ENCODE results near the gene EFHC1. TPM values are rescaled to one million over a fixed set of nuclear protein-coding genes. Genes with fewer than 3 reads are reported as not detected.

EFHC1 gene
- total RNA-seq, 1 experiment from 2014 or later, result 11.5 TPM

DNA sequence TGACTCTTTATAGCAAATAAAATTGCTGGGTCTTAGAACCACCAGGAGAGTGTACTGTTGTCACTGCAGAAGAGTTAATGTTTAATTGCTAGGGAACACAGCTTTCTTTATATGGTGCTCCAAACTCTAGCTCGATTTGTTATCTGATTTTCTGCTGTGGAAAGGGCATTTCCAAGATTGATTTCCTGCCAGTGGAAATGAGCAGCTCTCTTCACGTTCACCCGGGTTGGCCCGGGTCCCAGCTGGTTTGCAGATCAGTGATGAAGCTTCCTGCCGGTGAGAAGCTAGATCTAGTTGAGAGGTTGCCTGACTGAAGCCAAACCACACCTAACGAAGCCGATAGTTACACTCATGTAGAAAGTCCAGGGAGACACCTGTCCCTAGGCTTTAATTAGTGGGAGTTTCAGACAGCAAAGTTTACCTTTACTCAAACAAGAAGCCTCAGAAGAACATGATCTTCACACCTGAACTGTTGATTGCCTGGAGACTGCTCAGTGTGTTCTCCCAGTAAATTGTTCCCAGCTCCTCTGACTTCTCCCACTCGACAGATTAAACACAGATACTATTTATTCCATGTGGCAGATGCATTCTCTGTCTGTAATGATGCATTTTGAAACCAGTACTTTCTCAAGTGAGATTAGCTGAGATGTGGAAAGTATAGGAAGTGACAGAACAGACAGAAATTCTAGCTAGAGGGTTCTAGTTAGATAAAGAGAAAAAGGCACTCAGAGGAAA is 30.3 kb upstream of the EFHC1 start:
- no peak for DNase-seq
- no peak overlapping the region for H3K4me3 ChIP-seq (ENCODE audit: insufficient read depth, low read depth, low read length)

DNA sequence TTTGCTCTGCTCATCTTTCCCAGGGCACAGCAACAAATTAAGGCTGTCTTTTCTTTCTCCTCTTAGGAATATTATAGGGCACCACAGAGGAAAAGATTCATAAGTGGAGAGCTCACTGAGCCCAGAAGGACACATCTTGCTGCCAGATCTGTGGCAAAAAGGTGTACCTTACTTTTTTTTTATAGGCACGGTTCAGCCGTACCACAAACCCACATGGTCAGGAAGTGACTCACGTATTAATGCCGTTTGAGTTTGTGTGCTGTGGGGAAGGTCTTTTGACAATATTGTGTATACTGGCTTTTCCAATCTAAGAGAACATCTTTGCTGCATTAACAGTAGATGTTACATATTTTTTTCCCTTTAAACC is 29.8 kb upstream of the EFHC1 start:
- Histone ChIP-seq H3K4me3 (ENCODE audit: insufficient read depth, low read depth, low read length) (no peak overlapping the region), H3K27me3 (ENCODE audit: control insufficient read depth, insufficient read depth, low read length) (no peaks in the 10 kb centered on the region), H3K36me3 (replicated peaks; ENCODE audit: control insufficient read depth, insufficient read depth, low read length) (no peaks in the 10 kb centered on the region)
- no peak for DNase-seq

More for the DNA sequence above, 30.3 kb upstream of the EFHC1 start:
- Histone ChIP-seq H3K36me3 (replicated peaks; ENCODE audit: control insufficient read depth, insufficient read depth, low read length) (no peaks in the 10 kb centered on the region), H3K27me3 (ENCODE audit: control insufficient read depth, insufficient read depth, low read length) (no peaks in the 10 kb centered on the region)

GRCh38 chr6:52391599-52391998 is 28.5 kb upstream of the EFHC1 start:
- Histone ChIP-seq H3K36me3 (replicated peaks; ENCODE audit: control insufficient read depth, insufficient read depth, low read length) (no peaks in the 10 kb centered on the region), H3K27me3 (ENCODE audit: control insufficient read depth, insufficient read depth, low read length) (no peaks in the 10 kb centered on the region), H3K4me3 (ENCODE audit: insufficient read depth, low read depth, low read length) (no peak overlapping the region)
- DNase-seq, result no peak

DNA sequence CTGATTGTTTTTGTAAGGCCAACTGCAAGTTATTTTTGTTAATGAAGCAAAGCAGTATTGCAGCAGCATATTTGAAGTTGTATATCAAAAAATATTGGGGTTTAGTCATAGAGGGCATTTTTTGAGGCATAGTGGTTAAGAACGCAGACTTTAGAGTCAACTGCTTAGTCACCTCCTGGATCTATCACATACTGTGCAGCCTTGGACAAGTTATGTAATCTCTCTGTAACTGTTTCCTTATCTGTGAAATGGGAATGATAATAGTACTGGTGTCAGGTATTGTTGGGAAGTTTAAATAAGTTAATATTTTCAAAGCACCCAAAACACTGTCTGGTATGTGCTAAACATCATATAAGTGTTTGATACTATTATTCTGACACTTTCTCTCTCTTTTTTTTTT is 27.2 kb upstream of the EFHC1 start:
- no peak for DNase-seq
- Histone ChIP-seq H3K4me3 (ENCODE audit: insufficient read depth, low read depth, low read length) (no peak overlapping the region), H3K27me3 (ENCODE audit: control insufficient read depth, insufficient read depth, low read length) (no peaks in the 10 kb centered on the region), H3K36me3 (replicated peaks; ENCODE audit: control insufficient read depth, insufficient read depth, low read length) (no peaks in the 10 kb centered on the region)

DNA sequence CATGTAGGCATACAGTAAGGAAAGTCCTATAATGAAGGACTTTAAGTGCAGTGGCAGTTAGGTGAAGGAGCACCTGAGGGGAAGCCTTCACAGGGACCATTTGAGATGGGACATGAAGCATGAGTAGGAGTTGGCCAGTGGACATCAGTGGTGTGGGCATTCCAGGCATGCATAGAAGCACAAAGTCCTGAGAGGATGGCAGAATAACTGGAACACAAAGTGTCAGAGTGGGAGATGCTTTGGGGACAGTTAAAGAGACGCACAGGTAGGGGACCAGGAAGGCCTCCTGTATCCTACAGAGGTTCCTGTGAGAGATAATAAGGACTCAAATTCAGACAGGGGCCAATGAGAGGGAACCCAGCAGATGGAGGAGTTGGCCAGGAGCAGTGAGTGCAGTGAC is 26.4 kb upstream of the EFHC1 start:
- Histone ChIP-seq H3K36me3 (replicated peaks; ENCODE audit: control insufficient read depth, insufficient read depth, low read length) (no peaks in the 10 kb centered on the region), H3K27me3 (ENCODE audit: control insufficient read depth, insufficient read depth, low read length) (no peaks in the 10 kb centered on the region), H3K4me3 (ENCODE audit: insufficient read depth, low read depth, low read length) (no peak overlapping the region)
- no peak for DNase-seq

DNA sequence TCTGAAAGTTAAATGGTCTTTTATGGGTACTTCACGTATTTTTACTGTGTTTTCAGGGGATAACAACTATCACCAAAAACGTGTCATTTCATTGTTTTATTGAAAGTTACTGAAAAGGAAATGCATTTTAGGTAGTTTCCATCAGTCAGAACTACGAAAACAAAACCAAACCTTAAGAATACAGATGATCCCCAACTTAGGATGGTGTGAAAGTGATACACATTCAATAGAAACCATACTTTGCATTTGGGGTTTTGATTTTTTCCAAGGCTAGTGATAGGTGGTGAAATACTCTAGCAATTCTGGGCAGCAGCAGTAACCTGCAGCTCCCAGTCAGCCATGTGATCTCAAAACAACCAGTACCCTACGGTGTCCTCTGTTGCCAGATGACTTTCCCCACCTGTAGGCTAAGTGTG is 25.9 kb upstream of the EFHC1 start:
- DNase-seq, result no peak
- Histone ChIP-seq H3K27me3 (ENCODE audit: control insufficient read depth, insufficient read depth, low read length) (no peaks in the 10 kb centered on the region), H3K36me3 (replicated peaks; ENCODE audit: control insufficient read depth, insufficient read depth, low read length) (no peaks in the 10 kb centered on the region), H3K4me3 (ENCODE audit: insufficient read depth, low read depth, low read length) (no peak overlapping the region)

- H3K27me3 ChIP-seq (ENCODE audit: control insufficient read depth, insufficient read depth, low read length), result no peaks in the 10 kb centered on the region
- no peaks in the 10 kb centered on the region for H3K36me3 ChIP-seq (replicated peaks; ENCODE audit: control insufficient read depth, insufficient read depth, low read length)
- no peak overlapping the region for H3K4me3 ChIP-seq (ENCODE audit: insufficient read depth, low read depth, low read length)
- DNase-seq, result no peak
Observed at GRCh38 chr6:52395969-52396368, 24.2 kb upstream of the EFHC1 start.

GRCh38 chr6:52399511-52400312 is 20.4 kb upstream of the EFHC1 start:
- Histone ChIP-seq H3K36me3 (replicated peaks; ENCODE audit: control insufficient read depth, insufficient read depth, low read length) (no peaks in the 10 kb centered on the region; the same call in 1 of the 2 replicates), H3K27me3 (ENCODE audit: control insufficient read depth, insufficient read depth, low read length) (no peaks in the 10 kb centered on the region), H3K4me3 (ENCODE audit: insufficient read depth, low read depth, low read length) (no peak overlapping the region)
- peak; percentile 70 for DNase-seq

DNA sequence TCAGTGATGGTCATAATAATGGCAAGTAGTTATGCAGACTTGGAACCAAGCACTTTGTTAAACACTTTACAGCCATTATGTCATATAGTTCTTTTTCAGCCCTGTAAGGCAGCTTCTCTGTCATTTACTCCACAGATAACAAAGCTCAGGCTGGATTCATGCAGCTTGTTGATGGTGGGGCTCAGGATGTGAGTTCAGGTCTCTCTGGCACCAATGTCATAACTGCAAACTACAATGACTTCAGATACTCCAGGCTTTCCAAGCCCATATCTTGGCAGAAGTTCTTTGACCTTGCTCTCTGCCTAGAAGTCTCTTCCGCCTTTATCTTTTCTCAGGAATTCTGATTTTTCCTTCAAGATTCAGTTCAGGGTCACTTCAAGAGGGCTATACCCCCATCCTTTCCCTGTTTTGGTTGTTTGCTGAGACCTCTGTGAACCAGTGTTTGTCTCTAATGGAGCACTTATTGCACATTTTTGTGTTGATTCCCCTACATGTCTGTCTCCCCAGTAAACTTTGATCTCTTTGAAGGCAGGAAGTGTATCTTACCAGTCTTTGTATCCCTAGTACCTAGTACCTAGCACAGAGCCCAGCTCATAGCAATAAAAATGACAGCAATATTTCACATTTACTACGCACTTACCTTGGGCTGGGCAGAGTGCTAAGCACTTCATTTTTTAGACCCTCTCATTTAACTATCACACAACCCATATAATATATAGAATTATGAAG is 19.7 kb upstream of the EFHC1 start:
- Histone ChIP-seq H3K27me3 (ENCODE audit: control insufficient read depth, insufficient read depth, low read length) (no peaks in the 10 kb centered on the region), H3K36me3 (replicated peaks; ENCODE audit: control insufficient read depth, insufficient read depth, low read length) (no peaks in the 10 kb centered on the region; the same call in 1 of the 2 replicates), H3K4me3 (ENCODE audit: insufficient read depth, low read depth, low read length) (no peak overlapping the region)
- no peak for DNase-seq

DNA sequence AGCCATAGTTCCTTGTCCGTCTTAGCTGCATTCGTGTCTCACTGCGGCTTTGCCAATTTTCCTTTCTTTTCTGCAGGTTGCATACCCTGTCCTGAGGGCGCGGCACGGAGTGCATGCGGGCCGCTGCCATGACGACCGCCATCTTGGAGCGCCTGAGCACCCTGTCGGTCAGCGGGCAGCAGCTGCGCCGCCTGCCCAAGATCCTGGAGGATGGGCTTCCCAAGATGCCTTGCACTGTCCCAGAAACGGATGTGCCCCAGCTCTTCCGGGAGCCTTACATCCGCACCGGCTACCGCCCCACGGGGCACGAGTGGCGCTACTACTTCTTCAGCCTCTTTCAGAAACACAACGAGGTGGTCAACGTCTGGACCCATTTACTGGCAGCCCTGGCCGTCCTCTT is 17.1 kb upstream of the EFHC1 start:
- H3K4me3 ChIP-seq (ENCODE audit: insufficient read depth, low read depth, low read length), result no peak overlapping the region
- no peaks in the 10 kb centered on the region for H3K27me3 ChIP-seq (ENCODE audit: control insufficient read depth, insufficient read depth, low read length)
- no peaks in the 10 kb centered on the region; the same call in 1 of the 2 replicates for H3K36me3 ChIP-seq (replicated peaks; ENCODE audit: control insufficient read depth, insufficient read depth, low read length)
- DNase-seq, result no peak

- no peak for DNase-seq
- H3K27me3 ChIP-seq (ENCODE audit: control insufficient read depth, insufficient read depth, low read length), result no peaks in the 10 kb centered on the region
- H3K36me3 ChIP-seq (replicated peaks; ENCODE audit: control insufficient read depth, insufficient read depth, low read length), result no peaks in the 10 kb centered on the region; the same call in 1 of the 2 replicates
- no peak overlapping the region for H3K4me3 ChIP-seq (ENCODE audit: insufficient read depth, low read depth, low read length)
Observed at GRCh38 chr6:52403627-52404026, 16.5 kb upstream of the EFHC1 start.

GRCh38 chr6:52405243-52405642 is 14.9 kb upstream of the EFHC1 start:
- DNase-seq, result no peak
- no peaks in the 10 kb centered on the region for H3K27me3 ChIP-seq (ENCODE audit: control insufficient read depth, insufficient read depth, low read length)
- no peaks in the 10 kb centered on the region; the same call in 1 of the 2 replicates for H3K36me3 ChIP-seq (replicated peaks; ENCODE audit: control insufficient read depth, insufficient read depth, low read length)
- H3K4me3 ChIP-seq (ENCODE audit: insufficient read depth, low read depth, low read length), result no peak overlapping the region

GRCh38 chr6:52407467-52407866 is 12.7 kb upstream of the EFHC1 start:
- Histone ChIP-seq H3K4me3 (ENCODE audit: insufficient read depth, low read depth, low read length) (no peak overlapping the region), H3K27me3 (ENCODE audit: control insufficient read depth, insufficient read depth, low read length) (no peaks in the 10 kb centered on the region), H3K36me3 (replicated peaks; ENCODE audit: control insufficient read depth, insufficient read depth, low read length) (no peaks in the 10 kb centered on the region; the same call in 1 of the 2 replicates)
- peak; percentile 57 for DNase-seq

DNA sequence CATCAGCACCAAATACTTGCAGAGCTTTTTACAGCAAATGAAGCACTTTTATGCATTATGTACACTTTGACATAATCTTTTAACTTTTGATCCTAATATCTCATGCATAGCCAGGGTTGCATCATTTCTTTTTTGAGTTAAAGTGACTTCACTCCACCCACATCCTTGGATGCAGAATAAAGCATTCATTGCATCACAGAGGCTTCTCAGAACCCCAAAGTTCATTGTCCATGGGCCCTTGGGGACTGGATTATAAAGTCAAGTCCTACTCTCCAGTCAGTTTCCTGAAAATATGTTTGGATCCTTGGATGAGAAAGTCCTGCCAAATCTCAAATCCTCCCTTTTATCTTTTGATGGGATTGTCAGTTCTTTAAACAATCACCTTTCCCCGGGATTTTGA is 10.6 kb upstream of the EFHC1 start:
- H3K27me3 ChIP-seq (ENCODE audit: control insufficient read depth, insufficient read depth, low read length), result no peaks in the 10 kb centered on the region
- H3K36me3 ChIP-seq (replicated peaks; ENCODE audit: control insufficient read depth, insufficient read depth, low read length), result no peaks in the 10 kb centered on the region
- DNase-seq, result no peak
- no peak overlapping the region for H3K4me3 ChIP-seq (ENCODE audit: insufficient read depth, low read depth, low read length)

- Histone ChIP-seq H3K36me3 (replicated peaks; ENCODE audit: control insufficient read depth, insufficient read depth, low read length) (no peaks in the 10 kb centered on the region), H3K4me3 (ENCODE audit: insufficient read depth, low read depth, low read length) (no peak overlapping the region), H3K27me3 (ENCODE audit: control insufficient read depth, insufficient read depth, low read length) (no peaks in the 10 kb centered on the region)
- no peak for DNase-seq
Observed at GRCh38 chr6:52410979-52411378, 9.2 kb upstream of the EFHC1 start.
